Superior temporal gyrus (tissue), 1 donor: ENCODE measurements around the gene SDS.

Experiments
- DNase-seq: peaks from one replicate; pipeline ENCODE4 v3.0.0-alpha.2; 2016; ENCODE audit errors: extremely low spot score

SDS gene

DNA sequence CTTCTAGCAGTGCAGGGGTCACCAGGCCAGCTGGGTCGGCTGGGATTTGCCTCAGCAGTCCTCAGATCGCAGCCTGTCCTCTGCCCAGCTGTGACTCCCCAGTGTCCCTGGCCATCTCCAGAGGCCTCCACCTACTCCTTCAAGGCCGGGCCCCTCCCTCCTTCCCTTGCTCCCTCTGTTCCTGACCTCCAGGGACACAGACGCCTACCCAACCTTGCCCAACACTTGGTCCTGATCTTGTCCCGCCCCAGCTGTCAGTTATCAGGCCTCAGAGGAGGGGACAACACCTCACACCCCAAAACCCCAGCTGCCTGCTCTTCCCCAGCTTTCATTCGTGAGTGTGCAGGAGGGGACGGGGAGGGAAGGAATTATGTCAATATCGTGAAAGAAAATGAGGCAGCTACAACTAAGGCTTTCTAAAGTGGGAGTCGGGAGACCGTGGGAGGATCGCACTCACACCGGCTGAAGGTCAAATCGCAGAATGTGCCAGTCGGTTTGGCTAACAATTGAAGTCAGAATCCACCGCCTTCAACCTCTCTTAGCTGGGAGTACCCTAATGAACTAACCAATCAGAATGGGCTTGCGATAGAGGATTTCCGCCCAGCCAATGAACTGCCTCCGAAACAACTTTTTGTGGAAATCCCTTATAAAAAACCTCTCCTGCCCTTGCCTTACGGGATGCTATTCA, 54.7 kb downstream of the SDS start:
- no peak for DNase-seq

DNA sequence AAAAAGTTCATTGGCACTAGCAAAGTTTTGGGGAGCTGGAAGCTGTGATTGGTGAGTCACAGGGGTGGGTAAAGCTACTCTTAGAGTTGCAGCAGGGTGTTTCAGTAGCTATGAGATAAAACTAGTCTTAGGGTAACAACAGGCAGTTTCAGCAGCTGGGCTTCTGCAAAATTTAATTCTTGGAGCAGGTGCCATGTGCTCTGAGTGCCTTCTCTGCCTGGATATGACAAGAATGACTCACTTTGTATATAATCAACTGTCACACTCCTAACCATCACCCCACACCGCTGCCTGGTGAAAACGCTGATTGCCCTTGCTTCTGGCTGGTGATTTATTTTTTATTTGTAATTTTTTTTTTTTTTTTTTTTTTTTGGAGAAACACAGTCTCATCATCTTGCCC, 55.8 kb downstream of the SDS start:
- DNase-seq: no peak

- no peak for DNase-seq
Measured at GRCh38 chr12:113347107-113347506, 56.6 kb downstream of the SDS start.

GRCh38 chr12:113346353-113346752, 57.3 kb downstream of the SDS start:
- no peak for DNase-seq

DNA sequence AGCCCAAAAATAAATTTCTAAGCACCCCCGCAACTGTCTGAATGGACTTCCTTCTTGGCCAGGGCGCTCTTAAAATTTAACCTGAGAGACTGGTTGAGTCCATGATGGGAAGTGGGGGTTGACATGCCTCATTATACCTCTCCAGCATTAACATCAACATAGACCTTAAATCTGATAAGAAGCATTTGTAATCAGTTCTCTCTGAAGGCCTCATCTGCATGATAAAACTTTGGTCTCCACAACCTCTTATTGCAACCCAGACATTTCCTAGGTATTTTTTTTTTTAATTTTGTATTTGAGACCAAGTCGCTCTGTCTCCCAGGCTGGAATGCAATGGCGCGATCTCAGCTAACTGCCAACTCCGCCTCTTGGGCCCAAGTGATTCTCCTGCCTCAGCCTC, 58.4 kb downstream of the SDS start:
- no peak for DNase-seq
